ENCODE measurements around the gene MACROD2. TPM values are rescaled to one million over a fixed set of nuclear protein-coding genes. Genes with fewer than 3 reads are reported as not detected.

Gene MACROD2
- total RNA-seq, 1 experiment from 2014 or later = 1.6 TPM

DNA sequence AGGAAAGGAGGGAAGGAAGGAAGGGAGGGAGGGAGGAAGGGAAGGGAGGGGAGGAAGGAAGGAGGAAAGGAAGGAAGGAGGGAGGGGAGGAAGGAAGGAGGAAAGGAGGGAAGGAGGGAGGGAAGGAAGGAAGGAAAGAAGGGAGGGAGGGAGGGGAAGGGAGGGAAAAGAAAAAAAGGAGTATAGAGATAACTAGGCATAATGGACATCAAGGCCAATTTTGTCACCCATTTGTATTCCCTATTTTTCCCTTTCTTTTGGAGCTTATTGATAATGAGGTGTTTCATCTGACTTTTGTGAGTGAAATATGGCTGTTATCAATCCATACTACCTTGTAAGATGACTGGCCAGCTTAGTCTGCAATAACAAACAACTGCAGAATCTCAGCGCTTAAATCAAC, 624.1 kb downstream of the MACROD2 start:
- no peak overlapping the region for H3K18ac ChIP-seq (ENCODE audit: insufficient read length, low read depth, low read length)
- H3K27me3 Mint-ChIP-seq (ENCODE audit: low read depth) = no peaks in the 10 kb centered on the region; the same call in 1 of the 2 replicates
- H2AK5ac ChIP-seq (ENCODE audit: insufficient read length, low read length) = no peak overlapping the region
- no peak overlapping the region for H2BK120ac ChIP-seq (ENCODE audit: low read depth, low read length, poor library complexity, severe bottlenecking)
- no peak overlapping the region for H3K56ac ChIP-seq (ENCODE audit: insufficient read length, low read depth, low read length)
- TF ChIP-seq, protein P1, sequence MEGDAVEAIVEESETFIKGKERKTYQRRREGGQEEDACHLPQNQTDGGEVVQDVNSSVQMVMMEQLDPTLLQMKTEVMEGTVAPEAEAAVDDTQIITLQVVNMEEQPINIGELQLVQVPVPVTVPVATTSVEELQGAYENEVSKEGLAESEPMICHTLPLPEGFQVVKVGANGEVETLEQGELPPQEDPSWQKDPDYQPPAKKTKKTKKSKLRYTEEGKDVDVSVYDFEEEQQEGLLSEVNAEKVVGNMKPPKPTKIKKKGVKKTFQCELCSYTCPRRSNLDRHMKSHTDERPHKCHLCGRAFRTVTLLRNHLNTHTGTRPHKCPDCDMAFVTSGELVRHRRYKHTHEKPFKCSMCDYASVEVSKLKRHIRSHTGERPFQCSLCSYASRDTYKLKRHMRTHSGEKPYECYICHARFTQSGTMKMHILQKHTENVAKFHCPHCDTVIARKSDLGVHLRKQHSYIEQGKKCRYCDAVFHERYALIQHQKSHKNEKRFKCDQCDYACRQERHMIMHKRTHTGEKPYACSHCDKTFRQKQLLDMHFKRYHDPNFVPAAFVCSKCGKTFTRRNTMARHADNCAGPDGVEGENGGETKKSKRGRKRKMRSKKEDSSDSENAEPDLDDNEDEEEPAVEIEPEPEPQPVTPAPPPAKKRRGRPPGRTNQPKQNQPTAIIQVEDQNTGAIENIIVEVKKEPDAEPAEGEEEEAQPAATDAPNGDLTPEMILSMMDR (conservative IDR thresholded peaks at IDR 0.05) = no peak
- H3K4me2 ChIP-seq (ENCODE audit: insufficient read depth, insufficient read length, low read length) = no peak overlapping the region
- no peak for DNase-seq
- H2BK15ac ChIP-seq (ENCODE audit: low read depth, low read length) = no peak overlapping the region
- H3K27me3 ChIP-seq (ENCODE audit: insufficient read depth, low read length) = no peaks in the 10 kb centered on the region
- no peak overlapping the region for H4K5ac ChIP-seq (ENCODE audit: insufficient read length, low read depth, low read length)
- no peaks in the 10 kb centered on the region for H3K23me2 ChIP-seq (ENCODE audit: insufficient read length, low read depth, low read length, poor library complexity, severe bottlenecking)
- no peak overlapping the region for H4K8ac ChIP-seq (replicated peaks; ENCODE audit: insufficient read length, low read depth, low read length)
- H3K4me3 Mint-ChIP-seq = no peak overlapping the region
- no peak overlapping the region for H3K4ac ChIP-seq (ENCODE audit: low read depth, low read length)
- H2BK12ac ChIP-seq (ENCODE audit: insufficient read length, low read depth, low read length) = no peak overlapping the region
- no peak overlapping the region for H3K27ac ChIP-seq (ENCODE audit: insufficient read length, low read depth, low read length)
- H3K36me3 Mint-ChIP-seq (ENCODE audit: insufficient read depth in 1 of 3, low read depth in 3 of 3) = no peaks in the 10 kb centered on the region
- H2BK20ac ChIP-seq (ENCODE audit: low read depth, low read length, poor library complexity, severe bottlenecking) = no peak overlapping the region
- H3K4me1 Mint-ChIP-seq = peaks cover 11% of the 10 kb centered on the region in 2 experiments
- H3K79me2 ChIP-seq (ENCODE audit: insufficient read depth, low read length) = no peaks in the 10 kb centered on the region
- no CpG with 5 or more reads among the region's 1 CpG for WGBS (ENCODE audit: extremely low coverage, insufficient read length, low lambda C conversion rate)
- no peak overlapping the region for H3K23ac ChIP-seq (ENCODE audit: insufficient read length, low read depth, low read length)
- no peak overlapping the region for H3T11ph ChIP-seq (ENCODE audit: low read length)
- H3K9me3 Mint-ChIP-seq = no peaks in the 10 kb centered on the region; a peak in 1 of 5 replicates
- H3K9ac ChIP-seq (ENCODE audit: extremely low read depth, insufficient read length, low read length) = no peak overlapping the region
- H2AFZ ChIP-seq (ENCODE audit: low read length) = no peak overlapping the region
- H3K79me1 ChIP-seq (ENCODE audit: insufficient read depth, low read depth, low read length, poor library complexity, severe bottlenecking) = no peaks in the 10 kb centered on the region
- no peaks in the 10 kb centered on the region; the same call in 1 of the 2 replicates for H3K4me1 ChIP-seq (ENCODE audit: insufficient read depth, low read length)
- no peak overlapping the region for H4K91ac ChIP-seq (ENCODE audit: insufficient read length, low read depth, low read length)
- H4K20me1 ChIP-seq (ENCODE audit: control insufficient read depth, insufficient read depth, insufficient read length) = no peaks in the 10 kb centered on the region
- H3K27ac Mint-ChIP-seq = no peak overlapping the region
- no peaks in the 10 kb centered on the region for H3K9me3 ChIP-seq (ENCODE audit: control insufficient read depth, low read depth, low read length)
- no peak overlapping the region for H2BK5ac ChIP-seq (ENCODE audit: insufficient read length, low read length)
- no peak overlapping the region for H3K14ac ChIP-seq (ENCODE audit: insufficient read depth, low read length)

Measured in H9 (cell line).